NCI-H2029 (cell line): ENCODE measurements around the gene KISS1R.

Experiments
- DNase-seq: peaks from one replicate; lab custom pipeline; 2025; lab: John Stamatoyannopoulos, UW

The KISS1R gene

GRCh38 chr19:938233-938923 is 21.2 kb downstream of the KISS1R start:
- DNase-seq = no peak

GRCh38 chr19:939439-939838 is 22.3 kb downstream of the KISS1R start:
- no peak for DNase-seq

GRCh38 chr19:939922-940321 is 22.8 kb downstream of the KISS1R start:
- DNase-seq = no peak

DNA sequence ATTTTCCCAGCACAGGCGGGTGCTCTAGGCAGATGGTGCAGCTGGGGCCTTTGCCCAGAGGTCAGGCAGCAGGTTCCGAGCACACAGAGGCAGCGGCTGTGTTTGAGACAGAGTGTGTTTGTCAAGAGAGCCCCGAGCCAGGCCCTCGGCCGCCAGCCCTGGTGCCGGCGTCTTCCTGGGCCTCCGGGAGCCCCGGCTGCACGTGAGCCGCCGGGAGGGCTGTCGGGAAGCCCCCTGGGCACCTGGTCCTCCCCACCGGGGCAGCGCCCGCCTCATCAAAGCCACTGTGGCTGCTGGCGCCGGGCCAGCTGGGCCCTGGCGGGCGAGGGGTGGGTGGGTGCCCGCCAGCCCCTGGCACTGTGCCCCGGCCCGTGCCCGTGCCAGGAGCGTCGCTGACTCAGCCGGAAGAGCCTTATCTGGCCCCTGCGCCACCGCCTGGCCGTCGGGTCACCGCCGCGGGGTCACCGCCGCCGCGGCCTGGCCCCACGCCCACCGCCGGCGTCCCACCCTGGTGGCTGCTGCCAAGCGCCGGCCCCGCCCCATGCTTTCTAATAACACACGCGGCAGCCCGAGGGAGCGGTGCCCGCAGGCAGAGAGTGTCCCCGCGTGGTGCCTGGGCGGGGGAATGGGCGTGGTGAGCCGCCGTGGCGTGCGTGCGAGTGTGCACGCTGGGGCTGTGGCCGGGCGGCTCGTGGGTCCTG is 23.6 kb downstream of the KISS1R start:
- DNase-seq = peak; percentile 78

DNA sequence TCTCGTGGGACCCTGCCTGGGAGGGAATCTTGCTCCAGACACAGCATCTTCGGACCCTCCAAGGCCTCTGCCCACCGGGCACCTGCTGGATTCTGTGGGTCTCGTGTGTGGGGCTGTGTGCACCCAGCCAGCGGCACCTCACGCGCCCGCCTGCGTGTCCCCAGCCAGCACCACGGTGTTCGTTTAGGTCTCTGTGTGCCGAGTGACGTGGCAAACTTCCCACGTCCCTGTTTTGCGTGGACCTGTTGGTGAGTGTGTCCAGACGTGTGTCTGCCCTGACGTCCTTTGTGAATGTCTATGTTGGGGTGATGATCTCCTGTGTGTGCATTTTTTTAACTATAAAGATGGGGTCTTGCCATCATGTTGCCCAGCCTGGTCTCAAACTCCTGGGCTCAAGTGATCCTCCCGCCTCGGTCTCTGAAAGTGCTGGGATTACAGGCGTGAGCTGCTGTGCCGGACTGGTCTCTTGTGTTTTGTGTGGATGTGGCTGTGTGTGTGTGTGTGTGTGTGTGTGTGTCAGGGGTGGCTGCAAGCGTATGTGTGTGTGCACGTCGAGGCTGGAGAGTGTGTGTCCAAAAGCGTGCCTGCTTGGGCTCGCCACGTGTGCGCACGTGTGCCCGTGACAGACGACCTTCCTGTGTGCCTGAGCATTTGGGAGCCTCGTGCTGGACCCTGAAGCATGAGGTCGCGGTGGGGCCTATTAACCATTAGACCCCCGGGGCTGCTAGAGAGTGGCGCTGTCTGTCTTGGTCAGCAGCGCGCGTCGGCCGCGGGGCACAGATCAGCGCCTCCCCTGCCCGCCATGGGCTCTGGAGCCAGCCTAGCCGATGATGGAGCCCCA is 24.4 kb downstream of the KISS1R start:
- DNase-seq = no peak

- no peak for DNase-seq
Measured at GRCh38 chr19:942133-942645, 25.1 kb downstream of the KISS1R start.

- no peak for DNase-seq
Measured at GRCh38 chr19:943551-944170, 26.5 kb downstream of the KISS1R start.

- no peak for DNase-seq
Measured at GRCh38 chr19:944171-944567, 27.0 kb downstream of the KISS1R start.

- DNase-seq = no peak
Measured at GRCh38 chr19:944663-945241, 27.6 kb downstream of the KISS1R start.

DNA sequence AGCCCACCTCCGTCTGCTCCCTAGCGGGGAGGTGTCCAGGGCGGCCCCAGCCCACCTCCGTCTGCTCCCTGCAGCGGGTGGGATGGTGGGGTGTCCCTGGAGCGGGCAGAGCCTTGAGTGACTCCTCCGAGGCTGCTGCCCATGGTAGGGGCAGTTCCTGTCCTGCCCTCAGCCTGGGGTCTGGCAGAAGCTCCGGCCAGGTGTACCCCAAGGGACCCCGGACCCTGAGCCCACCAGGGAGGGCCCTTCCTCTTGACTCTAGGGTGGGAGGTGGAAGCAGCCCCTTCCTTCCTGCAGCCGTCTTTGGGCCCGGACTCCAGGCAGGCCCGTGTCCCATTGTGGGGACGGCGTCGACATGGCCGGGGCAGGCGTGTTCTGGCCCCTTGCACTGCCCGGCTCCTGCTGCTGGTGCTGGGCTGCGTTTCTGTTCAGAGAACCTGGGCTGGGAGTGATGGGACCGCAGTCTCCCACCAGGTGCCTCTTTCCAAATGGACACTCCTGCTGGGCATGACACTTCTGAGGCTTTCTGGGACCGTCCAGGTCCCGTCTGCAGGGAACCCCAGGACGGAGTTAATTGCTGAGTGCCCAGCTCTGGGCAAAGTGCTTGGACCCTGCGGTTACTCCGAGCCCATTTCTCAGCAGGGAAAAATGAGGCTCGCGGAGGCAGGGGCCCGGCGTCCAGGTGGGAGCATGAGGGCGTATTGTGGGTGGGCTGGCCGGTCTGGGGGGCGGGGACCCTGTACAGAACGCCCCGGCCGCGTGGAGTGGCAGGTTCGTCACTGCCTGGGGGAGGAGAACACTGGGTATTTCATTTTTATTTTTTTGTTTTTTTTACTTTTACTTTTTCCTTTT is 28.5 kb downstream of the KISS1R start:
- no peak for DNase-seq

DNA sequence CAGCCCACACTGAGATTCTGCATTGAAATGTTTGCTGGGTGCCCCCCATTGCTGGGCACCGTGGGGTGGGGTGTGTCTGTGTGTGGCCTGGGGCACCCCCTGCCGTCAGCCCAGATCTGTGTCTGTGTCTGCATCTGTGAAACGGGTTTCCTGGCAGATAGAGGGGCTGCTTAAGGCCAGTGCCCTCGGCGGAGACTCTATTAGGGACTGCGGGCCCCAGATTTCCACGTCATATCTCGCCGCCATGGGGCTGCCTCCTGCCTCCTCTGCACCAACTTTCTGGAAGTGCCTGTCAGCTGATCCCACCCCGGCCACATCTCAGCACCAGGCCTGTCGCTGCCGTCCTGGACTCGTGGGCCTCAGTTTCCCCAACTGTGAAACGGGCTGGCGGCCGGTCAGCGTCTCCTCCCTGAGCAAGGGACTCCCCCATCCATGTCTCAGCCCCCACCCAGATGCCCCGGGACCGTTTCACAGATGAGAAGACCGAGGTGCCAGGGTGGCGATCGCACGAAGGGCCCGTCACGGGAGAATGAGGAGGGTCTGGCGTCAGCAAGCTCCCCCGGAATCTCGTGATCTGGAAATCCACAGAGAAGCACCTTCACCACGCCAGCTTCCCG is 30.1 kb downstream of the KISS1R start:
- DNase-seq = no peak

- no peak for DNase-seq
Measured at GRCh38 chr19:947707-948539, 30.8 kb downstream of the KISS1R start.

DNA sequence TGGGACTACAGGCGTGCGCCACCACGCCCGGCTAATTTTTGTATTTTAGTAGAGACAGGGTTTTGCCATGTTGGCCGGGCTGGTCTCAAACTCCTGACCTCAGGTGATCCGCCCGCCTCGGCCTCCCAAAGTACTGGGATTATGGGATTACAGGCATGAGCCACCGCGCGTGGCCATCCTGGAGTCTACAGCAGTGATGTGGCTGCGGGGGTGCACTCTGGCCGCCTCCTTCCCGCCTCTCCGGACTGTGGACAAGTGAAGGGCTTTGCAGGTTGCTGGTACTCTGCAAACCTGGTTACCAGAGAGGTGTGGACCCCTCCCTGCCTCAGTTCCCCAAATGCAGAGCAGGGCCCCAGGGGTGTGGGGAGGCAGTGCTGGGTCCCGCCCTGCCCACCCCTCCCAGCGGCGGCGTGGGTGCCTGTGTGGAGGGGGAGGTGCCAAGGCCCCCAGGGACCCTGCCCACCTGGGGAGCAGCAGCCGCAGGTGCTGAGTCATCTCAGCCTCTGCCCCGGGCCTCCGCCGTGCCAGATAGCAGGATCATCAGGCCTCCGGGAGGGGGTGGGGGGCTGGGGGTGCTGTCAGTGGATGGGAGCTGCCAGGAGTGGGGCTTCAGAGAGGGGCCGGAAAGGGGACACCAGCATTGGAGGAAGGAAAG is 31.8 kb downstream of the KISS1R start:
- no peak for DNase-seq

GRCh38 chr19:950352-951066 is 33.4 kb downstream of the KISS1R start:
- no peak for DNase-seq

DNA sequence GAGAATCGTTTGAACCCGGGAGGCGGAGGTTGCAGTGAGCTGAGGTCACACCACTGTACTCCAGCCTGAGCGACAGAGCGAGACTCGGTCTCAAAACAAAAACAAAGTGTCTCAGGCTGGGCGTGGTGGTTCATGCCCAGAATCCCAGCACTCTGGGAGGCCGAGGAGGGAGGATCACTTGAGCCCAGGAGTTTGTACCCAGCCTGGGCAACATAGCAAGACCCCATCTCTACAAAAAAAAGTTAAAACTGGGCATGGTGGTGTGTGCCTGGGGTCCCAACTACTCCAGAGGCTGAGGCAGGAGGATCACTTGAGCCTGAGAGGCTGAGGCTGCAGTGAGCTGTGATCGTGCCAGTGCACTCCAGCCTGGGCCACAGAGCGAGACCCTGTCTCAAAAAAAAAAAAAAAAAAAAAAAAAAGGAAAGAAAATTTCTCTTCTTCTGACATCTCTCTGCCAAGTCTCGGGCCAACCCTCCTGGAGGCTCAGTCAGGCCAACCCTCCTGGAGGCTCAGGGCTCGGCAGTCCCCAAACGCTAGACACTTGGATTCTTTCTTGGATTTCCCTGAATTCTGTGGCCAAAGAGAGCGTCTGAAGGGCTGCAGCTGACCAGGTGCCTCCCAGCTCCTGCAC is 35.0 kb downstream of the KISS1R start:
- DNase-seq = no peak

DNA sequence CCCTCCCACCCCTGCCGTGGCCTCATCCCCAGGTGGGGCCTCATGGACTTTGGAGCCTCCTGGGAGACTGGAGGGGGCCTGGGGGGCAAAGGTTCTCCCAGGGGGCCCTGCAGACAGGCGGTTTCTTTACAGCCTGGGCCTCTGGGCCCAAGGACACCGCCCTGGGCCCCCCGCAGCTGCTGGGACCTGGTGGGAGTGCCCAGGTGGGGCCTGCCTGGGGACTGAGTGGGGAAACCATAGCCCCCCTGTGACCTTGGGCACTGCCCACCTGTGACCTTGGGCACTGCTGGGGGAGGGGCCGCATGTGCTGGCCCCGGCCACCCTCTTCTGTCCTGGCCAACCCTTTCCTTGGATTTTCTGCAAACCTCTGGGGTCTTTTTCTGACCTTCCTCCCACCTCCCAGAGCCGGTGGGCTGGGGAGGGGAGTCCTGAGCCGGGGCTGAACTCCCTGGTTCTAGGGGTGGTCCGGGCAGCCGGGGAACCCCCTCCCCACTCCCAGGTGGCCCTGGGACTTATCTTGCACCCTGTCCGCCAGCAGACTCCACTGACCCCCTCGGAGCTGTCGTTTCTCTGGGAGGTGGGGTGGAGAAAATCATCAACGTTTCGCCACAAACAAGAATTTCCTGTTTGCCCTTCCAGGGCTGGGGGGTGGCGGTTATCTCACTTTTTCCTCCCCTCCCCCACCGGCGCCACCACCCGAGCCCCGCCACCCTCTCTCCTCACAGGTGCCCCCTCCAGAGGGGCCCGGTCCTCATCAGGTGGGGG is 35.7 kb downstream of the KISS1R start:
- DNase-seq = no peak
